ENCODE data around the gene STOX2. TPM values are rescaled to one million over a fixed set of nuclear protein-coding genes. Genes with fewer than 3 reads are reported as not detected.

The STOX2 gene
- polyA plus RNA-seq, 1 of the 3 experiments (the other 2 are of a cell fraction): 0.16 TPM

DNA sequence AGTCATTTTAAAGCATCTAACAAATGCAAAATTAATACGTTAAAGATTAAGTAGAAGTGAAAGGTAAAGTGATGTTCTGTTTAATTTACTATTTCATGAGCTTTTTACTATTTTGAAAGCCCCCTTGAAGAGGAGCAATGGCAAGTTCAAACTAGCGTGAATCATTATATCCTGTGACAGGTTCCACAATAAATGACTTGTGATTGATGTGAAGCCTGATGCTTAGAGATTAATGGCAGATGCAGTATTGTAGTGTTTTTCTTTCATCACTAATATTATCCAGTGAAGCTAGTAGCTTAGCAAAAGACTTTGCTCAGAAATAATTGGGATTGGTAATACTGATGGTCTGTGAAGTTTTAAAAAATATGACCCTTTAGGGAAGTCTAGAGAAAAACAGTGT, 57.3 kb downstream of the STOX2 start:
- peaks cover 0 to 31% of the 10 kb centered on the region in 2 experiments; a peak in 2 of 4 replicates for H3K4me1 ChIP-seq (ENCODE audit: control insufficient read depth in 1 of 2, insufficient read depth in 2 of 2, low read depth in 1 of 2, low read length in 1 of 2)
- TF ChIP-seq NRF1 (IDR thresholded peaks at IDR 0.05; ENCODE audit: low read depth, low read length) (no peak), EP300 (IDR thresholded peaks at IDR 0.05; ENCODE audit: borderline replicate concordance in 1 of 2, low read depth in 1 of 2, low read length in 1 of 2) (no peak), RCOR1 (IDR thresholded peaks at IDR 0.05; ENCODE audit: low read length) (no peak), POLR2AphosphoS5 (IDR thresholded peaks at IDR 0.05; ENCODE audit: low read depth, low read length) (no peak), YY1 (IDR thresholded peaks at IDR 0.05; ENCODE audit: low read depth) (no peak), ELF1 (IDR thresholded peaks at IDR 0.05) (no peak), TAF1 (IDR thresholded peaks at IDR 0.05; ENCODE audit: borderline replicate concordance, low read depth, low read length) (no peak), NFIC (IDR thresholded peaks at IDR 0.05; ENCODE audit: borderline replicate concordance) (no peak), GABPA (IDR thresholded peaks at IDR 0.05; ENCODE audit: low read depth) (no peak), CHD2 (IDR thresholded peaks at IDR 0.05; ENCODE audit: low read length, partially characterized antibody) (no peak), RAD21 (IDR thresholded peaks at IDR 0.05; ENCODE audit: low read length) (no peak), FOSL2 (IDR thresholded peaks at IDR 0.05; ENCODE audit: borderline replicate concordance, low read depth) (no peak), JUND (IDR thresholded peaks at IDR 0.05) (no peak), FOXJ3 (CRISPR knock-in tag; IDR thresholded peaks at IDR 0.05) (no peak), TEAD4 (IDR thresholded peaks at IDR 0.05; ENCODE audit: borderline replicate concordance, insufficient read depth) (no peak)
- TF ChIP-seq, protein P1, sequence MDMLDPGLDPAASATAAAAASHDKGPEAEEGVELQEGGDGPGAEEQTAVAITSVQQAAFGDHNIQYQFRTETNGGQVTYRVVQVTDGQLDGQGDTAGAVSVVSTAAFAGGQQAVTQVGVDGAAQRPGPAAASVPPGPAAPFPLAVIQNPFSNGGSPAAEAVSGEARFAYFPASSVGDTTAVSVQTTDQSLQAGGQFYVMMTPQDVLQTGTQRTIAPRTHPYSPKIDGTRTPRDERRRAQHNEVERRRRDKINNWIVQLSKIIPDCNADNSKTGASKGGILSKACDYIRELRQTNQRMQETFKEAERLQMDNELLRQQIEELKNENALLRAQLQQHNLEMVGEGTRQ (IDR thresholded peaks at IDR 0.05; ENCODE audit: borderline replicate concordance, low read depth, low read length): no peak
- TF ChIP-seq, protein P2, sequence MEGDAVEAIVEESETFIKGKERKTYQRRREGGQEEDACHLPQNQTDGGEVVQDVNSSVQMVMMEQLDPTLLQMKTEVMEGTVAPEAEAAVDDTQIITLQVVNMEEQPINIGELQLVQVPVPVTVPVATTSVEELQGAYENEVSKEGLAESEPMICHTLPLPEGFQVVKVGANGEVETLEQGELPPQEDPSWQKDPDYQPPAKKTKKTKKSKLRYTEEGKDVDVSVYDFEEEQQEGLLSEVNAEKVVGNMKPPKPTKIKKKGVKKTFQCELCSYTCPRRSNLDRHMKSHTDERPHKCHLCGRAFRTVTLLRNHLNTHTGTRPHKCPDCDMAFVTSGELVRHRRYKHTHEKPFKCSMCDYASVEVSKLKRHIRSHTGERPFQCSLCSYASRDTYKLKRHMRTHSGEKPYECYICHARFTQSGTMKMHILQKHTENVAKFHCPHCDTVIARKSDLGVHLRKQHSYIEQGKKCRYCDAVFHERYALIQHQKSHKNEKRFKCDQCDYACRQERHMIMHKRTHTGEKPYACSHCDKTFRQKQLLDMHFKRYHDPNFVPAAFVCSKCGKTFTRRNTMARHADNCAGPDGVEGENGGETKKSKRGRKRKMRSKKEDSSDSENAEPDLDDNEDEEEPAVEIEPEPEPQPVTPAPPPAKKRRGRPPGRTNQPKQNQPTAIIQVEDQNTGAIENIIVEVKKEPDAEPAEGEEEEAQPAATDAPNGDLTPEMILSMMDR (IDR thresholded peaks at IDR 0.05): no peak
- TF ChIP-seq, protein P3, sequence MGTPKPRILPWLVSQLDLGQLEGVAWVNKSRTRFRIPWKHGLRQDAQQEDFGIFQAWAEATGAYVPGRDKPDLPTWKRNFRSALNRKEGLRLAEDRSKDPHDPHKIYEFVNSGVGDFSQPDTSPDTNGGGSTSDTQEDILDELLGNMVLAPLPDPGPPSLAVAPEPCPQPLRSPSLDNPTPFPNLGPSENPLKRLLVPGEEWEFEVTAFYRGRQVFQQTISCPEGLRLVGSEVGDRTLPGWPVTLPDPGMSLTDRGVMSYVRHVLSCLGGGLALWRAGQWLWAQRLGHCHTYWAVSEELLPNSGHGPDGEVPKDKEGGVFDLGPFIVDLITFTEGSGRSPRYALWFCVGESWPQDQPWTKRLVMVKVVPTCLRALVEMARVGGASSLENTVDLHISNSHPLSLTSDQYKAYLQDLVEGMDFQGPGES (IDR thresholded peaks at IDR 0.05; ENCODE audit: low read depth, low read length): no peak
- no peaks in the 10 kb centered on the region for H3K36me3 ChIP-seq (replicated peaks in 1 of 2; ENCODE audit: control insufficient read depth in 1 of 2, insufficient read depth in 2 of 2, low read length in 1 of 2)
- no peaks in the 10 kb centered on the region for H3K9me2 ChIP-seq
- no peak overlapping the region for H3K4me3 ChIP-seq (ENCODE audit: low read depth in 2 of 2, low read length in 1 of 2)
- no peaks in the 10 kb centered on the region for H3F3A ChIP-seq (replicated peaks; ENCODE audit: insufficient read depth)
- no peak for DNase-seq
- ChIA-PET CTCF (interaction anchor here (1.1 to 1.4 kb wide), 2 partner anchors 43 to 138 kb away, joined by 3 to 4 read pairs; no protein-coding TSS in a partner anchor), POLR2A (no interaction called here)
- no peak overlapping the region for H2AFZ ChIP-seq (ENCODE audit: low read depth)
- no peaks in the 10 kb centered on the region for H3K27me3 ChIP-seq (ENCODE audit: insufficient read depth)
- no peak overlapping the region for H3K9ac ChIP-seq
- no peaks in the 10 kb centered on the region for H3K9me3 ChIP-seq
- H3K79me2 ChIP-seq (ENCODE audit: insufficient read depth): no peaks in the 10 kb centered on the region
- WGBS (ENCODE audit: low lambda C conversion rate): 64% methylated on average over 2 of the region's 2 CpGs
- no peak overlapping the region for H3K4me2 ChIP-seq
- no peak overlapping the region for H3K27ac ChIP-seq (ENCODE audit: low read depth in 2 of 2, low read length in 1 of 2)
- no peaks in the 10 kb centered on the region for H4K20me1 ChIP-seq (ENCODE audit: insufficient read depth)

All from SK-N-SH (cell line).